CD4-positive, alpha-beta T cell treated with Interleukin-4 for 4 hours (primary cell): ENCODE results near the gene RAD9A.

Experiments used
- DNase-seq: peaks from one replicate; pipeline ENCODE4 v3.0.0-alpha.2; 2020

Gene RAD9A

DNA sequence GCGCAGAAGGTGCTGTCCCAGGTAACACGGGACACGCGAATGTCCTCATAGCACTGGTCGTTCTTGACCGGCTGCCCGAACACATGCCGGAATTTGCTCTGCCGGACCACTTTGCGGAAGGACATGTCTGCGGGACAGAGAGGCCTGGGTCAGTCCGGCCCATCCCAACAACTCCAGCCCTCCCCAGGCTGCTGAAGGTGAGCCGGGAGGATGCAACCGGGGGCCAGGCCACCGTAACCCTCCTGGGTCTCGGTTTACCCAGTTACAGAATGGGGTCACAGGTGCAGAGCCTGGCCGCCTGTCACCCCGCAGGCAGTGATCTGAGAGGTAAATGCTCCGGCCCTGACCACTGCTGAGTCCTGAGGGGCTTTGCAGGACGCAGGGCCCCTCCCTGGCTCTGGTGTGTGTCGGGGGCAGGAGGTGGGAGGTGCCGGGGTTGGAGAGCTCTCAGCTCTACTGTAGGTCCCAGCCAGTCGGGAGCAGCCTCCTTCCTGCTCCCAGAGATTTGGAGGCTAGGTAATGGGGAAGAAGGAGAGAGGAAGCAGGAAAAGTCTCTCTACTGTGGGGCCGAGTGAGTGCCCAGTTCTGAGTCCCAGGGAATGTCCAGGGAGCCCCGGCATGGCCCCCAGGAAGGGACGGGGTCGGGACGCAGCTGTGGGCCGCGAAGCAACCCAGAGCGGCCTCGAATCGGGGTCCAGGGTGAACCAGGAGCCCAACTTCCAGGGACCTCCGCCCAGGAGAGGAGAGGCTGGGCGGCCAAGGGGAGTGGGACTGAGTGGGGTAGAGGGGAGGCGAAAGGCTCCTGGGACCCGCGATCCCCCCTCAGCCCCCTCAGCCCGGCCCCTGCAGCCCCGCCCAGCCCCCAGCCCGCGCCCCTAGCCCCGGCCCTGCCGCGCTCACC, 51.0 kb downstream of the RAD9A start:
- DNase-seq: no peak

GRCh38 chr11:67445515-67445914, 53.7 kb downstream of the RAD9A start:
- DNase-seq: no peak
